K562 (cell line): ENCODE data around the gene TMEM128. TPM values are rescaled to one million over a fixed set of nuclear protein-coding genes. Genes with fewer than 3 reads are reported as not detected.

ENCODE experiments used
- CHD7 ChIP-seq: fragments of 200-600 bp; sonication (generic); IDR thresholded peaks from one replicate; pipeline ENCODE4 v1.6.1; 2012; ENCODE audit warnings: mild to moderate bottlenecking, low read depth, low read length, inconsistent platforms
- polyA plus RNA-seq, 8 experiments: library from polyadenylated mRNA; depleted of rRNA in 4 of 8; stranded (reverse) in 5 of 8; unstranded in 3 of 8; fragments of >200 nt; fragmentation: Nextera tagmentation in 2 of 8; fragmentation: Illumina TruSeq in 1 of 8; extraction: Ambion mirVana in 2 of 8; extraction: Trizol in 1 of 8; gene quantifications; 2 replicates each; pipeline versions ENCODE4 v1.2.1 to v1.2.3, GENCODE V29; 2011 to 2014; ENCODE audit warnings: inconsistent platforms in 1 of 8, missing spikeins in 1 of 8
- total RNA-seq, 7 experiments: library from RNA; depleted of rRNA in 6 of 7; stranded (reverse); fragments of >200 nt in 6 of 7; fragmentation: Illumina TruSeq in 2 of 7; extraction: Trizol in 2 of 7; gene quantifications; 2 replicates each; pipeline versions ENCODE4 v1.2.1 to v1.2.3, GENCODE V29; 2011 to 2021; ENCODE audit warnings: low replicate concordance in 1 of 7

The TMEM128 gene
- total and polyA plus RNA-seq, 9 of the 15 experiments (the other 6 are each of a cell fraction or from before 2014, with no cell fraction given), result 9.1 to 40.0 (median 14.3) TPM

DNA sequence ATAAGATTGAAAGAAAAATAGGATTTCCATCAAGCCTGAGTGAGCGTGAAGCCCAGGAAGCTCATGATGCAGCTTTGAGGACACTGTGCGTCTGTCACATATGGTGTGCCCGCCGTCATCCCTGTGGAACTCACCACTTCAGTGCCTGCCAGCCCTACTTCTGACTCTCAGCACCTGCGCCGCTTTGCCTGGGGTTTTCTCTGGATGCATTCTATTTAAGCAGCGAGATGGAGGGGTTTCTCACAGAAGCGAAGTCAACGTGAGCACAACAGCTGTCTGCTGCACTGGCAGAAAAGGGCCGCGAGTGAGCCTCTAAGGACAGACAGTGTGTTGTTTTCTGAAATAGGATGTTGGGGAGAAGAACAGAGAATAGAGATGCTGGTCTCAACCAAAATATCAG is 6.2 kb upstream of the TMEM128 start (continued):
- TF ChIP-seq CHD7, result no peak
